H9 (cell line): ENCODE measurements around the gene MAZ. TPM values are rescaled to one million over a fixed set of nuclear protein-coding genes. Genes with fewer than 3 reads are reported as not detected.

Experiments used
- DNase-seq: peaks from one replicate; pipeline ENCODE4 v3.0.0-alpha.2; 2017
- H2AFZ ChIP-seq: one replicate; pipeline ENCODE4 v1.6.1; 2013; ENCODE audit warnings: mild to moderate bottlenecking, low read length, control low read depth, moderate library complexity
- H2AK5ac ChIP-seq: 2 replicates; pipeline ENCODE4 v1.6.1; 2013; ENCODE audit warnings: low read length, control low read depth, mixed read lengths; ENCODE audit not compliant: insufficient read length
- H2BK120ac ChIP-seq: one replicate; pipeline ENCODE4 v1.6.1; 2013; ENCODE audit warnings: low read depth, mild to moderate bottlenecking, low read length, control low read depth, inconsistent platforms; ENCODE audit not compliant: poor library complexity, severe bottlenecking
- H2BK12ac ChIP-seq: 2 replicates; pipeline ENCODE4 v1.6.1; 2013; ENCODE audit warnings: low read length, control low read depth, mixed read lengths, low read depth; ENCODE audit not compliant: insufficient read length
- H2BK15ac ChIP-seq: 2 replicates; pipeline ENCODE4 v1.6.1; 2013; ENCODE audit warnings: low read depth, low read length, control low read depth
- H2BK20ac ChIP-seq: one replicate; pipeline ENCODE4 v1.6.1; 2013; ENCODE audit warnings: low read depth, mild to moderate bottlenecking, low read length, control low read depth, inconsistent platforms; ENCODE audit not compliant: poor library complexity, severe bottlenecking
- H2BK5ac ChIP-seq: 2 replicates; pipeline ENCODE4 v1.6.1; 2013; ENCODE audit warnings: low read length, control low read depth, mixed read lengths; ENCODE audit not compliant: insufficient read length
- H3K14ac ChIP-seq: 2 replicates; pipeline ENCODE4 v1.6.1; 2013; ENCODE audit warnings: low read length, control low read depth; ENCODE audit not compliant: insufficient read depth
- H3K18ac ChIP-seq: 2 replicates; pipeline ENCODE4 v1.6.1; 2013; ENCODE audit warnings: low read depth, mild to moderate bottlenecking, mixed read lengths, low read length, control low read depth; ENCODE audit not compliant: insufficient read length
- H3K23ac ChIP-seq: 2 replicates; pipeline ENCODE4 v1.6.1; 2013; ENCODE audit warnings: low read length, control low read depth, mixed read lengths, low read depth; ENCODE audit not compliant: insufficient read length
- H3K23me2 ChIP-seq: 2 replicates; pipeline ENCODE4 v1.6.1; 2013; ENCODE audit warnings: low read depth, mild to moderate bottlenecking, mixed read lengths, low read length, control low read depth; ENCODE audit not compliant: insufficient read length, poor library complexity, severe bottlenecking
- H3K27ac ChIP-seq: 2 replicates; pipeline ENCODE4 v1.5.1; 2013; ENCODE audit warnings: low read length, control low read depth, mixed read lengths, low read depth; ENCODE audit not compliant: insufficient read length
- H3K27me3 ChIP-seq: 2 replicates; pipeline ENCODE4 v1.6.1; 2013; ENCODE audit warnings: low read length, control low read depth, inconsistent platforms; ENCODE audit not compliant: insufficient read depth
- H3K4ac ChIP-seq: 2 replicates; pipeline ENCODE4 v1.6.1; 2013; ENCODE audit warnings: low read depth, mild to moderate bottlenecking, control low read depth, inconsistent platforms, low read length, moderate library complexity
- H3K4me1 ChIP-seq: 2 replicates; pipeline ENCODE4 v1.6.1; 2013; ENCODE audit warnings: low read length, control low read depth, inconsistent platforms; ENCODE audit not compliant: insufficient read depth
- H3K4me2 ChIP-seq: 2 replicates; pipeline ENCODE4 v1.6.1; 2013; ENCODE audit warnings: low read length, control low read depth, mixed read lengths; ENCODE audit not compliant: insufficient read length, insufficient read depth
- H3K56ac ChIP-seq: 2 replicates; pipeline ENCODE4 v1.6.1; 2013; ENCODE audit warnings: low read depth, mild to moderate bottlenecking, mixed read lengths, low read length, control low read depth; ENCODE audit not compliant: insufficient read length
- H3K79me1 ChIP-seq: 2 replicates; pipeline ENCODE4 v1.6.1; 2013; ENCODE audit warnings: low read depth, mild to moderate bottlenecking, moderate library complexity, low read length, control low read depth, inconsistent platforms; ENCODE audit not compliant: insufficient read depth, poor library complexity, severe bottlenecking
- H3K79me2 ChIP-seq: 2 replicates; pipeline ENCODE4 v1.6.1; 2013; ENCODE audit warnings: low read length, control low read depth, inconsistent platforms; ENCODE audit not compliant: insufficient read depth
- H3K9ac ChIP-seq: 2 replicates; pipeline ENCODE4 v1.6.1; 2013; ENCODE audit warnings: low read length, control low read depth, mixed read lengths; ENCODE audit not compliant: insufficient read length; ENCODE audit errors: extremely low read depth
- H3K9me3 ChIP-seq: one replicate; pipeline ENCODE4 v1.6.1; 2013; ENCODE audit warnings: low read depth, low read length, inconsistent platforms; ENCODE audit not compliant: control insufficient read depth
- H3T11ph ChIP-seq: one replicate; pipeline ENCODE4 v1.6.1; 2013; ENCODE audit warnings: mild to moderate bottlenecking, low read length, control low read depth, inconsistent platforms
- H4K20me1 ChIP-seq: one replicate; pipeline ENCODE4 v1.6.1; 2013; ENCODE audit not compliant: control insufficient read depth, insufficient read length, insufficient read depth
- H4K5ac ChIP-seq: 2 replicates; pipeline ENCODE4 v1.6.1; 2013; ENCODE audit warnings: low read depth, mild to moderate bottlenecking, mixed read lengths, low read length, control low read depth; ENCODE audit not compliant: insufficient read length
- H4K8ac ChIP-seq: replicated peaks from 2 replicates; pipeline ENCODE4 v1.6.1; 2013; ENCODE audit warnings: low read length, control low read depth, mixed read lengths, low read depth; ENCODE audit not compliant: insufficient read length
- H4K91ac ChIP-seq: 2 replicates; pipeline ENCODE4 v1.6.1; 2013; ENCODE audit warnings: low read depth, mild to moderate bottlenecking, moderate library complexity, mixed read lengths, low read length, control low read depth; ENCODE audit not compliant: insufficient read length
- H3K27ac Mint-ChIP-seq, 3 experiments: 2 replicates in 2 of 3; 3 replicates in 1 of 3; pipeline ENCODE4 v1.8.0; 2020 to 2021; ENCODE audit warnings: mixed read lengths in 3 of 3, mild to moderate bottlenecking in 1 of 3, moderate library complexity in 1 of 3
- H3K27me3 Mint-ChIP-seq: 2 replicates; pipeline ENCODE4 v1.8.0; 2021; ENCODE audit warnings: low read depth, mild to moderate bottlenecking, moderate library complexity, mixed read lengths
- H3K36me3 Mint-ChIP-seq, 3 experiments: 2 replicates in 2 of 3; 3 replicates in 1 of 3; pipeline ENCODE4 v1.8.0; 2020 to 2021; ENCODE audit warnings: low read depth in 3 of 3, mixed read lengths in 3 of 3; ENCODE audit not compliant: insufficient read depth in 1 of 3
- H3K4me1 Mint-ChIP-seq, 2 experiments: 2 replicates each; pipeline ENCODE4 v1.8.0; 2020; ENCODE audit warnings: mixed read lengths in 2 of 2
- H3K4me3 Mint-ChIP-seq, 2 experiments: 2 replicates in 1 of 2; 3 replicates in 1 of 2; pipeline ENCODE4 v1.8.0; 2020 to 2021; ENCODE audit warnings: mild to moderate bottlenecking in 2 of 2, mixed read lengths in 2 of 2, moderate library complexity in 1 of 2
- H3K9me3 Mint-ChIP-seq, 2 experiments: 2 replicates in 1 of 2; 3 replicates in 1 of 2; pipeline ENCODE4 v1.8.0; 2020; ENCODE audit warnings: mild to moderate bottlenecking in 2 of 2, mixed read lengths in 2 of 2, moderate library complexity in 1 of 2
- WGBS: extraction: QIAGEN DNeasy Blood & Tissue Kit; methylation state at CpG from one replicate; pipeline ENCODE4 v1.1.7; 2013; ENCODE audit warnings: missing lambda C conversion rate, low lambda C conversion rate, mixed read lengths; ENCODE audit not compliant: insufficient read length; ENCODE audit errors: extremely low coverage; 5-methylcytosine and 5-hydroxymethylcytosine counted together
- total RNA-seq: library from RNA; stranded (reverse); gene quantifications from 2 replicates; pipeline ENCODE4 v1.2.1, GENCODE V29; 2021
- TF ChIP-seq, protein P1 (sequence below): fragments of 200-600 bp; sonication (generic); conservative IDR thresholded peaks from 3 replicates; pipeline ENCODE4 v1.8.0; 2021; ENCODE audit warnings: antibody characterized with exemption, mild to moderate bottlenecking

Gene MAZ
- total RNA-seq, 1 experiment from 2014 or later, result 412 TPM

DNA sequence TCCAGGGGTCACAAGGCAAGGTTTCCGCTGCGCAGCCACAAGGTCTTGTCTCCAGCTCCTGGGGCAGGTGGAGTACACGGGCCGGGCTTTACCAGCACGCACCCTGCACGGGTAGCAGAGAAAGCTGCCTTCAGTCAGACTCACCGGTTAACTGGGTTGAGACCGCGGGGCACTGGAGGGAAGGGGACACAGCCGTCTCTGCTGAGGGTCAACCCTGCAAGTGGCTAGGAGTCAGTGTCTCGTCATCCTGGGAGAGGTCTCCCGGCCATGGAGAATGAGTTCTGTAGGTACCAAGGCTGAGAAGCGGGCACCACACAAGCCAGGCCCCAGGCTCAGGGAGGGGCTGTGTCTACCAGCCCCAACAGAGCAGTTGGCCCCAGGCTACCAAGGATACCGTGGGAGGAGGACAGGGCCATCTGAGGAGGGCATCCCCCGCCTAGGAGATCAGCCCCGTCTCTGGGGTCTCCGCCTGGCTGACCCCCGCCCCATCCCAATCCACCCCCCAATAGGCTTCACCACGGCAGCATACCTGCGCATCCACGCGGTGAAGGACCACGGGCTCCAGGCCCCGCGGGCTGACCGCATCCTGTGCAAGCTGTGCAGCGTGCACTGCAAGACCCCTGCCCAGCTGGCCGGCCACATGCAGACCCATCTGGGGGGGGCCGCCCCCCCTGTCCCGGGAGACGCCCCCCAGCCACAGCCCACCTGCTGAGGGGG, 2.9 kb downstream of the MAZ start:
- Histone ChIP-seq H3K18ac (no peak overlapping the region), H3K4me1 (peaks cover 6% of the 10 kb centered on the region; the same call in 1 of the 2 replicates), H3K79me1 (no peaks in the 10 kb centered on the region), H2AK5ac (no peak overlapping the region), H3K9ac (no peak overlapping the region), H2BK20ac (no peak overlapping the region), H4K91ac (no peak overlapping the region), H4K8ac (no peak overlapping the region), H2AFZ (no peak overlapping the region), H2BK15ac (no peak overlapping the region), H2BK12ac (no peak overlapping the region), H2BK120ac (no peak overlapping the region), H3K27ac (no peak overlapping the region), H3T11ph (no peak overlapping the region), H3K23ac (no peak overlapping the region), H3K79me2 (peaks cover 2% of the 10 kb centered on the region; the same call in 1 of the 2 replicates), H3K27me3 (no peaks in the 10 kb centered on the region), H4K5ac (no peak overlapping the region), H3K4me2 (peak overlapping the region; percentile 85), H4K20me1 (no peaks in the 10 kb centered on the region), H2BK5ac (no peak overlapping the region), H3K23me2 (peaks cover 42% of the 10 kb centered on the region), H3K4ac (no peak overlapping the region), H3K14ac (no peak overlapping the region; the same call in 1 of the 2 replicates), H3K9me3 (no peaks in the 10 kb centered on the region), H3K56ac (no peak overlapping the region)
- Mint-ChIP-seq H3K9me3 (no peaks in the 10 kb centered on the region; a peak in 1 of 5 replicates), H3K4me1 (peaks cover 45 to 57% of the 10 kb centered on the region in 2 experiments), H3K27me3 (no peaks in the 10 kb centered on the region; the same call in 1 of the 2 replicates), H3K4me3 (peak overlapping the region; percentile 85), H3K27ac (peak overlapping the region in 2 of 3 experiments; percentile 70 to 98; a peak in 4 of 7 replicates), H3K36me3 (peaks cover 12 to 37% (median 13%) of the 10 kb centered on the region in 3 experiments)
- no peak for DNase-seq
- WGBS, result no CpG with 5 or more reads among the region's 31 CpGs
- TF ChIP-seq, protein P1, sequence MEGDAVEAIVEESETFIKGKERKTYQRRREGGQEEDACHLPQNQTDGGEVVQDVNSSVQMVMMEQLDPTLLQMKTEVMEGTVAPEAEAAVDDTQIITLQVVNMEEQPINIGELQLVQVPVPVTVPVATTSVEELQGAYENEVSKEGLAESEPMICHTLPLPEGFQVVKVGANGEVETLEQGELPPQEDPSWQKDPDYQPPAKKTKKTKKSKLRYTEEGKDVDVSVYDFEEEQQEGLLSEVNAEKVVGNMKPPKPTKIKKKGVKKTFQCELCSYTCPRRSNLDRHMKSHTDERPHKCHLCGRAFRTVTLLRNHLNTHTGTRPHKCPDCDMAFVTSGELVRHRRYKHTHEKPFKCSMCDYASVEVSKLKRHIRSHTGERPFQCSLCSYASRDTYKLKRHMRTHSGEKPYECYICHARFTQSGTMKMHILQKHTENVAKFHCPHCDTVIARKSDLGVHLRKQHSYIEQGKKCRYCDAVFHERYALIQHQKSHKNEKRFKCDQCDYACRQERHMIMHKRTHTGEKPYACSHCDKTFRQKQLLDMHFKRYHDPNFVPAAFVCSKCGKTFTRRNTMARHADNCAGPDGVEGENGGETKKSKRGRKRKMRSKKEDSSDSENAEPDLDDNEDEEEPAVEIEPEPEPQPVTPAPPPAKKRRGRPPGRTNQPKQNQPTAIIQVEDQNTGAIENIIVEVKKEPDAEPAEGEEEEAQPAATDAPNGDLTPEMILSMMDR, result no peak
